Measurements from ENCODE around the gene ACLY. TPM values are rescaled to one million over a fixed set of nuclear protein-coding genes. Genes with fewer than 3 reads are reported as not detected.

ACLY gene
- total and polyA plus RNA-seq, 2 experiments from 2014 or later: 101 to 157 TPM

GRCh38 chr17:41818024-41818423 is 100.7 kb downstream of the ACLY start:
- Histone ChIP-seq H3K9me3 (ENCODE audit: low read depth) (no peaks in the 10 kb centered on the region), H2AFZ (no peak overlapping the region), H3K36me3 (replicated peaks; ENCODE audit: insufficient read depth, low read depth) (no peaks in the 10 kb centered on the region), H3K4me2 (no peak overlapping the region), H4K20me1 (ENCODE audit: insufficient read depth, poor library complexity, severe bottlenecking) (no peaks in the 10 kb centered on the region), H3K4me1 (ENCODE audit: insufficient read depth) (no peaks in the 10 kb centered on the region), H3K79me2 (peaks cover 38% of the 10 kb centered on the region), H3K27me3 (no peaks in the 10 kb centered on the region), H3K27ac (no peak overlapping the region), H3K4me3 (no peak overlapping the region), H3K9me2 (replicated peaks; ENCODE audit: insufficient read depth) (no peaks in the 10 kb centered on the region)
- 94% methylated on average over 20 of the region's 20 CpGs for WGBS (ENCODE audit: low lambda C conversion rate, missing lambda C conversion rate)
- no peak for DNase-seq (ENCODE audit: low spot score)
- TF ChIP-seq CTCF (IDR thresholded peaks at IDR 0.05; ENCODE audit: poor library complexity) (no peak), EZH2 (IDR thresholded peaks at IDR 0.05; ENCODE audit: borderline replicate concordance) (no peak), EZH2phosphoT487 (IDR thresholded peaks at IDR 0.05; ENCODE audit: low read depth, severe bottlenecking, unreplicated experiment) (no peak)

Small RNAs within 50 kb of the gene (small RNA-seq; reads per million reads assigned to genes)
- not detected for gene AC125257.2

Other genes with a start within 250 kb of the ACLY start
- gene EIF1, start 230.1 kb downstream of the ACLY start, total RNA-seq: 180 and 192 TPM in 2 replicates
- 977 and 989 TPM in 2 replicates for gene EIF1, start 230.1 kb downstream of the ACLY start, polyA plus RNA-seq
- not detected in 2 replicates for gene GAST, start 206.6 kb downstream of the ACLY start, total RNA-seq
- 2.3 TPM in 1 of 2 replicates, not detected in the other for gene GAST, start 206.6 kb downstream of the ACLY start, polyA plus RNA-seq
- gene HAP1, start 184.3 kb downstream of the ACLY start, total RNA-seq: 0.03 and 0.08 TPM in 2 replicates
- gene HAP1, start 184.3 kb downstream of the ACLY start, polyA plus RNA-seq: 0.18 and 0.44 TPM in 2 replicates
- gene JUP, start 132.2 kb downstream of the ACLY start, total RNA-seq: 162 and 209 TPM in 2 replicates
- 191 and 214 TPM in 2 replicates for gene JUP, start 132.2 kb downstream of the ACLY start, polyA plus RNA-seq
- 62.6 and 66.2 TPM in 2 replicates for gene P3H4, start 107.0 kb downstream of the ACLY start, total RNA-seq
- gene P3H4, start 107.0 kb downstream of the ACLY start, polyA plus RNA-seq: 109 and 110 TPM in 2 replicates
- 239 and 290 TPM in 2 replicates for gene FKBP10, start 105.9 kb downstream of the ACLY start, total RNA-seq
- 88.0 and 92.0 TPM in 2 replicates for gene FKBP10, start 105.9 kb downstream of the ACLY start, polyA plus RNA-seq
- gene NT5C3B, start 82.7 kb downstream of the ACLY start, total RNA-seq: 47.7 and 51.8 TPM in 2 replicates
- 85.1 and 87.8 TPM in 2 replicates for gene NT5C3B, start 82.7 kb downstream of the ACLY start, polyA plus RNA-seq
- gene KLHL10, start 81.1 kb downstream of the ACLY start, total RNA-seq: 0.43 TPM in 1 of 2 replicates, not detected in the other
- gene KLHL10, start 81.1 kb downstream of the ACLY start, polyA plus RNA-seq: not detected in 2 replicates
- gene KLHL11, start 53.5 kb downstream of the ACLY start, total RNA-seq: 21.5 and 25.2 TPM in 2 replicates
- gene KLHL11, start 53.5 kb downstream of the ACLY start, polyA plus RNA-seq: 9.0 and 10.0 TPM in 2 replicates
- gene ODAD4, start 11.7 kb upstream of the ACLY start, total RNA-seq: 0.52 and 0.53 TPM in 2 replicates
- gene ODAD4, start 11.7 kb upstream of the ACLY start, polyA plus RNA-seq: 0.75 and 0.76 TPM in 2 replicates
- gene CNP, start 47.8 kb upstream of the ACLY start, total RNA-seq: 59.8 and 61.4 TPM in 2 replicates
- 77.7 and 97.0 TPM in 2 replicates for gene CNP, start 47.8 kb upstream of the ACLY start, polyA plus RNA-seq
- gene DNAJC7, start 98.5 kb upstream of the ACLY start, total RNA-seq: 73.6 and 86.3 TPM in 2 replicates
- gene DNAJC7, start 98.5 kb upstream of the ACLY start, polyA plus RNA-seq: 50.1 and 61.7 TPM in 2 replicates
- 37.5 and 40.8 TPM in 2 replicates for gene NKIRAS2, start 101.1 kb upstream of the ACLY start, total RNA-seq
- gene NKIRAS2, start 101.1 kb upstream of the ACLY start, polyA plus RNA-seq: 55.0 and 57.2 TPM in 2 replicates
- 1.1 and 1.9 TPM in 2 replicates for gene C17orf113, start 131.7 kb upstream of the ACLY start, total RNA-seq
- gene C17orf113, start 131.7 kb upstream of the ACLY start, polyA plus RNA-seq: 0.46 and 1.2 TPM in 2 replicates
- 0.04 and 0.63 TPM in 2 replicates for gene ZNF385C, start 179.5 kb upstream of the ACLY start, total RNA-seq
- gene ZNF385C, start 179.5 kb upstream of the ACLY start, polyA plus RNA-seq: 0.45 and 1.4 TPM in 2 replicates
- gene DHX58, start 193.8 kb upstream of the ACLY start, total RNA-seq: 1.6 and 3.6 TPM in 2 replicates
- gene DHX58, start 193.8 kb upstream of the ACLY start, polyA plus RNA-seq: 1.4 and 2.2 TPM in 2 replicates
- 21.7 and 29.2 TPM in 2 replicates for gene KAT2A, start 202.4 kb upstream of the ACLY start, total RNA-seq
- 46.7 and 60.2 TPM in 2 replicates for gene KAT2A, start 202.4 kb upstream of the ACLY start, polyA plus RNA-seq
- gene HSPB9, start 203.9 kb upstream of the ACLY start, total RNA-seq: not detected in 2 replicates
- 0.34 and 0.46 TPM in 2 replicates for gene HSPB9, start 203.9 kb upstream of the ACLY start, polyA plus RNA-seq
- 123 and 158 TPM in 2 replicates for gene RAB5C, start 236.0 kb upstream of the ACLY start, total RNA-seq
- 172 and 184 TPM in 2 replicates for gene RAB5C, start 236.0 kb upstream of the ACLY start, polyA plus RNA-seq